C4-2B (cell line): ENCODE measurements around the gene GALNTL6.

Experiments
- CTCF ChIP-seq: fragments of 450-650 bp; conservative IDR thresholded peaks from 2 replicates; pipeline ENCODE4 v1.5.1; 2017; ENCODE audit warnings: mild to moderate bottlenecking
- ZFX ChIP-seq: fragments of 450-650 bp; IDR thresholded peaks from 2 replicates; pipeline ENCODE4 v1.6.1; 2017

GRCh38 chr4:172270397-172270796 lies 457.2 kb downstream of the GALNTL6 start:
- TF ChIP-seq CTCF: no peak
- TF ChIP-seq ZFX: no peak
